ENCODE results near the gene ITCH.
"Not testable (repeated sequence)": the region's sequence is repeated elsewhere in the genome, so short reads cannot be mapped to it uniquely, and the experiment has no call there.

GRCh38 chr20:34441423-34441822 is 78.3 kb downstream of the ITCH start:
- TF ChIP-seq SNRNP70 (optimal IDR thresholded peaks at IDR 0.05; ENCODE audit: low read depth, low read length); EZH2 (IDR thresholded peaks at IDR 0.05; ENCODE audit: borderline replicate concordance, low read depth, low read length): not testable (repeated sequence)
